Naive thymus-derived CD8-positive, alpha-beta T cell (primary cell): ENCODE measurements around the gene GRID1. TPM values are rescaled to one million over a fixed set of nuclear protein-coding genes. Genes with fewer than 3 reads are reported as not detected.

ENCODE experiments used
- ATAC-seq, 2 donors: fragments of 150-1000 bp; cut with Tn5 transposase in 1 of 2; sonication (Bioruptor Pico), chemical (Tn5 transposase) in 1 of 2; 1 replicate in 1 of 2; 2 replicates in 1 of 2; pipeline ENCODE4 v1.10.0; 2021; ENCODE audit warnings: mild to moderate bottlenecking in 2 of 2, moderate library complexity in 2 of 2
- POLR2A ChIA-PET: fragments of 350-600 bp; sonication (Branson Sonifier 250); formaldehyde crosslinking; loops from one replicate; lab custom pipeline; 2021; ENCODE audit warnings: antibody characterized with exemption; lab: Charles Lee
- DNase-seq, 10 donors: peaks; one replicate each; pipeline versions ENCODE4 v3.0.0 to v3.0.0-alpha.2; 2020 to 2022
- H3K27ac Mint-ChIP-seq, 10 donors: one replicate each; pipeline ENCODE4 v1.8.0; 2020 to 2022; ENCODE audit warnings: mild to moderate bottlenecking in 10 of 10, mixed read lengths in 10 of 10, moderate library complexity in 4 of 10, inconsistent platforms in 1 of 10
- H3K27me3 Mint-ChIP-seq, 5 donors: one replicate each; pipeline ENCODE4 v1.8.0; 2021 to 2022; ENCODE audit warnings: mixed read lengths in 5 of 5
- H3K36me3 Mint-ChIP-seq, 3 donors: one replicate each; pipeline ENCODE4 v1.8.0; 2020 to 2022; ENCODE audit warnings: mixed read lengths in 3 of 3, mild to moderate bottlenecking in 2 of 3, inconsistent platforms in 1 of 3
- H3K4me1 Mint-ChIP-seq, 4 donors: one replicate each; pipeline ENCODE4 v1.8.0; 2021 to 2022; ENCODE audit warnings: mixed read lengths in 4 of 4
- H3K4me3 Mint-ChIP-seq, 10 donors: one replicate each; pipeline ENCODE4 v1.8.0; 2020 to 2022; ENCODE audit warnings: mild to moderate bottlenecking in 10 of 10, mixed read lengths in 10 of 10, moderate library complexity in 6 of 10, inconsistent platforms in 1 of 10
- H3K9me3 Mint-ChIP-seq, 9 donors: one replicate each; pipeline ENCODE4 v1.8.0; 2020 to 2022; ENCODE audit warnings: mixed read lengths in 9 of 9, mild to moderate bottlenecking in 3 of 9, inconsistent platforms in 1 of 9, moderate library complexity in 1 of 9
- polyA plus RNA-seq, 3 donors: library from polyadenylated mRNA; unstranded; fragments of 300-500 nt; fragmentation: Illumina TruSeq; gene quantifications; one replicate each; pipeline ENCODE4 v1.2.3, GENCODE V29; 2021
- total RNA-seq, 8 experiments: library from RNA in 2 of 8; stranded (reverse) in 2 of 8; gene quantifications; one replicate each; pipeline ENCODE4 v1.2.3 and lab custom pipeline; 2021 to 2026

Gene GRID1
- total and polyA plus RNA-seq, 5 experiments from 2014 or later, result not detected

DNA sequence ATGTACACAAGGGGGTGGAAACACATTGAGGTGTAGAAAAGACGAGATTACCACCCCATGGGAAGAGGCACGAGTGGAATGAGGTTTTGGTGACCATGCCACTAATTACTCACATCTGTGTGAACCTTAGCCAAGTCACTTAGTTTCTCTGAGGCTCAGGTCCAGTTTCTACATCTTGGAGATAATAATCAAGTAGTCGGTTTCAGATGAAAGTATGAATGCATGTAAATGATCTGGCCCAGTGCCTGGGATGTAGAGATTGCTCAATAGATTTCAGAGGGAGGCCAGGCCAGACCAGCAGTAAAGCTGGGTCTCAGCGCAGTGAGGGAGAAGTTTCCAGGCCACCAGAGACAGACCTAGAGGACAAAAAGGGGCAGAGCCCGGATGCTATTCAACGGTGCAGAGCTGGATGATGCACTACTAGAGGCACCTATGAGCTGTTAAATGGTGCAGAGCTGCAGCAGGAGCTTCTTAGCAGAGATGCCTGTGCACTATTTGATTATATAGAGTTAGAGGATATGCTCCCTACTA, 725.1 kb downstream of the GRID1 start:
- Mint-ChIP-seq H3K36me3 (no peaks in the 10 kb centered on the region), H3K4me3 (no peak overlapping the region), H3K27ac (no peak overlapping the region), H3K4me1 (no peaks in the 10 kb centered on the region), H3K27me3 (no peaks in the 10 kb centered on the region), H3K9me3 (no peaks in the 10 kb centered on the region)
- POLR2A ChIA-PET, result no interaction called here
- ATAC-seq, result no peak
- DNase-seq, result no peak

DNA sequence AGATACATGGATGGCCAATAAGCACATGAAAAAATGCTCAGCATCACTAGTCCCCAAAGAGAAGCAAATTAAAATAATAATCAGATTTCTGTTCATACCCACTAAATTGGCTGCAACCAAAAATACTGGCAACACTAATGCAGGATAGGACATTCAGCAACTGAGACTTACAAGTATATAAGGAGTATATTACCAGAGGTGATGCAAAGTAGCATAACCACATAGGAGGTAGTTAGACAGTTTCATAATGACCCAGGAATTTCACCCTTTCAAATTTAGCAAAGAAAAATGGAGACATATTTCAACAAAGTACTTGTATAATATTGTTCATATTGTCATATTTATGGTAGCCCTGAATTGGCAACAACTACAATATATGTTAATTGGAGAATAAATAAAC, 727.8 kb downstream of the GRID1 start:
- H3K4me3 Mint-ChIP-seq, result no peak overlapping the region
- no peaks in the 10 kb centered on the region for H3K36me3 Mint-ChIP-seq
- H3K4me1 Mint-ChIP-seq, result peaks cover 0 to 10% (median 6%) of the 10 kb centered on the region in 4 donors
- no peak overlapping the region for H3K27ac Mint-ChIP-seq
- POLR2A ChIA-PET, result no interaction called here
- H3K27me3 Mint-ChIP-seq, result no peaks in the 10 kb centered on the region
- ATAC-seq (no peak), DNase-seq (no peak)
- H3K9me3 Mint-ChIP-seq, result no peaks in the 10 kb centered on the region

GRCh38 chr10:85635650-85636049, 730.9 kb downstream of the GRID1 start:
- Mint-ChIP-seq H3K36me3 (no peaks in the 10 kb centered on the region), H3K4me1 (peaks cover 0 to 10% (median 6%) of the 10 kb centered on the region in 4 donors), H3K4me3 (no peak overlapping the region), H3K27me3 (no peaks in the 10 kb centered on the region), H3K27ac (no peak overlapping the region), H3K9me3 (no peaks in the 10 kb centered on the region)
- DNase-seq (no peak), ATAC-seq (no peak)
- POLR2A ChIA-PET, result no interaction called here

GRCh38 chr10:85624511-85624910, 742.1 kb downstream of the GRID1 start:
- H3K27me3 Mint-ChIP-seq, result peaks cover 0 to 2% (median 0%) of the 10 kb centered on the region in 5 donors

DNA sequence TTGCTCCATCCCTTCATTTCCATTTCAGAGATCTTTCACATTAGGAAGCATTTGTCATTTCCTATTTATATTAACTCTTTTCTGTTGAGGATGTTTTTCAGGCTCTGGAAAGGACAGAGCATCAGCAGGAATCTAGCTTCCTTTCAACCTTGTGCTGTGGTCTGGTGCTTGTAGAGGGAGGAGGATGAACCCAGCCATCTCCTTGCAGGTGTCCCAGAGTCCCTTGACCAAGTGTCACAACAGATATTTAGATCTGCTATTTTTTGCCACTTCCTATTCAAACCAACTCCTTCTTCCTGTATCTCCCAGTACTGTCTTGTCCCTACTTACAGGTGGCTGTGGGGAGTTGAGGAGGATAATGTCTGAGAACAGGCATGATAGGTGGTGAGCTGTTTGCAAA, 742.8 kb downstream of the GRID1 start:
- Mint-ChIP-seq H3K4me3 (no peak overlapping the region), H3K36me3 (no peaks in the 10 kb centered on the region), H3K27ac (peak overlapping the region in 1 of 10 donors; percentile 3), H3K27me3 (peaks cover 0 to 5% (median 0%) of the 10 kb centered on the region in 5 donors), H3K9me3 (no peaks in the 10 kb centered on the region), H3K4me1 (no peaks in the 10 kb centered on the region)
- POLR2A ChIA-PET, result no interaction called here
- no peak for DNase-seq
- no peak for ATAC-seq

More at GRCh38 chr10:85624511-85624910, 742.1 kb downstream of the GRID1 start:
- ATAC-seq (no peak), DNase-seq (no peak)
- no peaks in the 10 kb centered on the region for H3K36me3 Mint-ChIP-seq
- POLR2A ChIA-PET, result no interaction called here
- no peaks in the 10 kb centered on the region for H3K9me3 Mint-ChIP-seq
- H3K27ac Mint-ChIP-seq, result no peak overlapping the region
- no peaks in the 10 kb centered on the region for H3K4me1 Mint-ChIP-seq
- no peak overlapping the region for H3K4me3 Mint-ChIP-seq

GRCh38 chr10:85623342-85623741, 743.3 kb downstream of the GRID1 start:
- POLR2A ChIA-PET, result no interaction called here
- H3K4me1 Mint-ChIP-seq, result no peaks in the 10 kb centered on the region
- no peak overlapping the region for H3K4me3 Mint-ChIP-seq
- H3K27ac Mint-ChIP-seq, result peak overlapping the region in 1 of 10 donors; percentile 3
- no peak for DNase-seq
- peaks cover 0 to 5% (median 1%) of the 10 kb centered on the region in 5 donors for H3K27me3 Mint-ChIP-seq
- no peaks in the 10 kb centered on the region for H3K36me3 Mint-ChIP-seq
- no peaks in the 10 kb centered on the region for H3K9me3 Mint-ChIP-seq
- no peak for ATAC-seq

DNA sequence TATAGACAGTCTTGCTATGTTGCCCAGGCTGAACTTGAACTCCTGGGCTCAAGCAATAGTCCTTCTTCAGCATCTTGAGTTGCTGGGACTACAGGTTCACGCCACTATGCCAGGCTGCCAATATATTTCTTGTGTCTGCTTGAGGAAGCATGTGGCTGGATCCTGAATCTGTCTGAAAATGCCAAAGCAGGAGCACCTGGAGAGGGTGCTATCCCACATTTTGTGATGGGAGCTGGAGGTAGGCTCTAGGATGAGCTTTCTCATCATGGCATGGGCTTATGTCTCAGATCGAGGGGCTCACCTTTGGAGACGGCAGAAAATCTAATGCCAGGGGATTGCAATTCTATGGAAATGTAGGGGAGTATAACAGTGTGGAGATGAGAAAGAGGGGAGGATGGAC, 744.2 kb downstream of the GRID1 start:
- POLR2A ChIA-PET, result no interaction called here
- ATAC-seq (no peak), DNase-seq (no peak)
- no peaks in the 10 kb centered on the region for H3K9me3 Mint-ChIP-seq
- H3K36me3 Mint-ChIP-seq, result no peaks in the 10 kb centered on the region
- H3K4me3 Mint-ChIP-seq, result no peak overlapping the region
- peaks cover 0 to 8% (median 2%) of the 10 kb centered on the region in 5 donors for H3K27me3 Mint-ChIP-seq
- H3K27ac Mint-ChIP-seq, result peak overlapping the region in 1 of 10 donors; percentile 7
- H3K4me1 Mint-ChIP-seq, result peaks cover 0 to 5% (median 1%) of the 10 kb centered on the region in 4 donors

- Mint-ChIP-seq H3K4me1 (peaks cover 0 to 10% (median 1%) of the 10 kb centered on the region in 4 donors), H3K9me3 (no peaks in the 10 kb centered on the region), H3K36me3 (no peaks in the 10 kb centered on the region), H3K27ac (no peak overlapping the region), H3K4me3 (no peak overlapping the region), H3K27me3 (peaks cover 0 to 8% (median 2%) of the 10 kb centered on the region in 5 donors)
- DNase-seq (no peak), ATAC-seq (no peak)
- POLR2A ChIA-PET, result no interaction called here
Measured at GRCh38 chr10:85621562-85621961, 745.0 kb downstream of the GRID1 start.

DNA sequence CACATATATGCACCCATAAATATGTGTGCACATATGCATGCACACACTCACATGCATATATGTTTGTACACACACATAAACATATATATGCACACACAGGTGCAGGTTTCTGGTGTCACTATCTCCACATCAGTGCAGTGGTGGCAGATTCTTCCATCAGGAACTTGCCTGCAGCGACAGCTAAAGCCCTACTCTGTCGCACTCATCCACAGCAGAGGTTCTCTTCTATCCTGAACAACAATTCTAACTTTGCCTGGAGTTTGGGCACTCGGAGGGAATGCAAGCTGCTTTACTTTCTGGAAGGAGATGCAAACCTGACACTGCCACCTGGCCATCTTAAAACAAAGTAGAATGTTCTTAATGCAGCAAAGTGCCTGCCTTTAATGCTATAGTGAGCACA, 745.8 kb downstream of the GRID1 start:
- DNase-seq (no peak), ATAC-seq (no peak)
- no peaks in the 10 kb centered on the region for H3K36me3 Mint-ChIP-seq
- POLR2A ChIA-PET, result no interaction called here
- H3K27me3 Mint-ChIP-seq, result peaks cover 0 to 8% (median 2%) of the 10 kb centered on the region in 5 donors
- H3K9me3 Mint-ChIP-seq, result no peaks in the 10 kb centered on the region
- no peak overlapping the region for H3K27ac Mint-ChIP-seq
- H3K4me1 Mint-ChIP-seq, result peaks cover 0 to 14% (median 1%) of the 10 kb centered on the region in 4 donors
- H3K4me3 Mint-ChIP-seq, result no peak overlapping the region

DNA sequence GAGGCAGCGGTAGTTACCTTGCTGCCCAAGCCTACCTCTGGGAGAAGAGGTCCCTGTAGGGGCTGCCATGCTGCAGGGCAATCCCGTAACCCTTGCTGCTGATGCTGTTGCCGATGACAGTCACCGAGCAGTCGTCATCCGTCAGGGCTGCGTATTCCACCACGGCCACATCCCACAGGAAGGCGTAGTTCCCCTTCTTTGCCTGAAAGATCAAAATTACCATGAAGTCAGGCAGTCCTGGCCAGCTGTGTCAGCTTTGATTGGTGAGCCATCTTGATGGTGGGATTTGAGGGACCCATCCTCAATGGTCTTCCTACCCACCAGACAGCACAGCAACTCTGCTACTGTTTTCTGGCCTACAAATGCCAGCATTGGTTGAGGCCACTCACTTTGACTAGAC, 746.8 kb downstream of the GRID1 start:
- no peak overlapping the region for H3K4me3 Mint-ChIP-seq
- H3K4me1 Mint-ChIP-seq, result peaks cover 3 to 17% (median 7%) of the 10 kb centered on the region in 4 donors
- ATAC-seq (no peak), DNase-seq (no peak)
- H3K9me3 Mint-ChIP-seq, result no peaks in the 10 kb centered on the region
- no peak overlapping the region for H3K27ac Mint-ChIP-seq
- POLR2A ChIA-PET, result no interaction called here
- H3K27me3 Mint-ChIP-seq, result peaks cover 0 to 8% (median 2%) of the 10 kb centered on the region in 5 donors
- no peaks in the 10 kb centered on the region for H3K36me3 Mint-ChIP-seq

DNA sequence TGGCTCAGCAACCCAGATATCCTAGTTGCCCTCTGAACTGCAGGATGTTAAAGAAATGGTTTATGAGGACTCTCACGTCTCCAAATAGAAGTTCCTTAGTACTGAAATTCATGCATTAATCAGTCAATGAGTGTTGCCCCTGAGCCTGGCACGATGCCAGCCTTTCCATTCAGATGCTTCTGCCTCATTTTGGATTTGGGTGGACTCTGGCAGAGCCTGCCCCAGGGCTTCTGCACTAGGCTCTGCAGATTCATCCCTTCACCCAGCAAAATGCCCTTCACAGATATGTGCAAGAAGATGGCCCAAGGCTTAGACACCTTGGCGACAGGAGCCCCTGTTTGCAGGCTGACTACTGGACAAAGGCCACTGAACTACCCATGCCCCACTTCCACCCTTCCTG, 747.8 kb downstream of the GRID1 start:
- ATAC-seq (no peak), DNase-seq (no peak)
- no peak overlapping the region for H3K4me3 Mint-ChIP-seq
- peaks cover 0 to 8% (median 2%) of the 10 kb centered on the region in 5 donors for H3K27me3 Mint-ChIP-seq
- POLR2A ChIA-PET, result no interaction called here
- no peak overlapping the region for H3K27ac Mint-ChIP-seq
- H3K9me3 Mint-ChIP-seq, result no peaks in the 10 kb centered on the region
- H3K36me3 Mint-ChIP-seq, result no peaks in the 10 kb centered on the region
- peaks cover 9 to 27% (median 17%) of the 10 kb centered on the region in 4 donors for H3K4me1 Mint-ChIP-seq

DNA sequence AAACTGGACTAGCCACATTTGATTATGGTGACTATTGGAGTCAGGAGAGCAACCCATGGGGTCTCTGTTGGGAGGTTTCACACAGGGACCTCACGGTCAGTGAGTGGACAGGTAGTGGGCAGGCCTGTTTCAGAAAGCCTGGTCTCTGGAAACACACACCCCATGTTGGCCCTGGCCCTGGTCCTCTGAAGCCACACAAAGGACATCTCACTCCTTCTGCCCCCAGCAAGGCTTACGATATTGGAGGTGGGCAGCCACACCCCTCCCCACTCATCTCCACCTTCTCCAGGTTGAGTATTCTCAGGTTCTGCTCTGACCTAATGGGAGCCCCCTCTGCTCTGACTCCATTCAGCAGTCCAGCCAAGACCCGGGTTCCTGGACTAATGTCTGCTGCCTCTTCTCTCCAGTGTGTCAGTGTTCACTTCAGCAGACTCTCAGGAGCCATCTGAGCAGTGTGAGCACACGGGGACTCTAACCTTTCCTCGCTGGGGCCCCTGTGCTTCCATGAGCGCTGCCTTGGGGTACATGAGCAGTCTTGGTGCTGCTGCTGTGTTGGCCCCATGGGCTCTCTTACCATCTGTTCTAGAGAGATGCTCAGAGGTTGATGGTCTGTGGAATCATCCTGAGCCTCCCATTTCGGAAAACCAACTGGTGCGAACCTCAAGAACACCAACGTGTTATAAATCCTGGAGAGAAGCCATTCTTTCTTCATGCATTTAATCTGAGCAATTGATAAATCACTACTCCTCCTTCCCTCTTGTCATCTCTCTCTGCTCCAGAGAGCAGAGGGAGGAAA, 748.6 kb downstream of the GRID1 start:
- DNase-seq (no peak), ATAC-seq (no peak)
- peaks cover 0 to 8% (median 2%) of the 10 kb centered on the region in 5 donors for H3K27me3 Mint-ChIP-seq
- POLR2A ChIA-PET, result no interaction called here
- H3K36me3 Mint-ChIP-seq, result no peaks in the 10 kb centered on the region
- H3K27ac Mint-ChIP-seq, result peak overlapping the region in 2 of 10 donors; percentile 19 to 64
- H3K9me3 Mint-ChIP-seq, result no peaks in the 10 kb centered on the region
- no peak overlapping the region for H3K4me3 Mint-ChIP-seq
- peaks cover 11 to 36% (median 26%) of the 10 kb centered on the region in 4 donors for H3K4me1 Mint-ChIP-seq

DNA sequence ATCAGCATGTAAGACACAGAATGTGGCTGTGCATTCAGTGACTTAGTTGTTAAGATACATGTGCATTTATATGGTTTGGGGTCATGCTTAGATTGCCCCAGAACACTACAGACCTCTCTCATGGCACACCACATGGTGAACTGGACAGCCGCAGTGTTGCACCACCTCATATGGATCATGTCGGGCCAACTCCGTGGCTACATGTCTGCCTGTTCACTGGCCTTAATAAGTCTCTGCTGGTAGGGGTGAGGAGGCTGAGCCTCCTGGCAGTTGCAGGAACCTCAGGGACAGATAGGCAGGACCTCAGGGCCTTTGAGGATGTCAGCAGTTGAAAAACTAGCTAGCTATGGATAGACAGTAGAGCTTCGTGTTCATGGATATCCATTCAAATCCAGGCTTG, 751.0 kb downstream of the GRID1 start:
- no peak for DNase-seq
- no peak for ATAC-seq
- Mint-ChIP-seq H3K36me3 (no peaks in the 10 kb centered on the region), H3K27ac (peak overlapping the region in 1 of 10 donors; percentile 32), H3K4me3 (no peak overlapping the region), H3K9me3 (no peaks in the 10 kb centered on the region), H3K27me3 (peaks cover 0 to 8% (median 0%) of the 10 kb centered on the region in 5 donors), H3K4me1 (peaks cover 21 to 57% (median 47%) of the 10 kb centered on the region in 4 donors)
- POLR2A ChIA-PET, result no interaction called here
